ENCODE results near the gene GRWD1.
A peak's percentile ranks its signal among the peaks of the same experiment; 100 is the strongest.

GRWD1 gene

DNA sequence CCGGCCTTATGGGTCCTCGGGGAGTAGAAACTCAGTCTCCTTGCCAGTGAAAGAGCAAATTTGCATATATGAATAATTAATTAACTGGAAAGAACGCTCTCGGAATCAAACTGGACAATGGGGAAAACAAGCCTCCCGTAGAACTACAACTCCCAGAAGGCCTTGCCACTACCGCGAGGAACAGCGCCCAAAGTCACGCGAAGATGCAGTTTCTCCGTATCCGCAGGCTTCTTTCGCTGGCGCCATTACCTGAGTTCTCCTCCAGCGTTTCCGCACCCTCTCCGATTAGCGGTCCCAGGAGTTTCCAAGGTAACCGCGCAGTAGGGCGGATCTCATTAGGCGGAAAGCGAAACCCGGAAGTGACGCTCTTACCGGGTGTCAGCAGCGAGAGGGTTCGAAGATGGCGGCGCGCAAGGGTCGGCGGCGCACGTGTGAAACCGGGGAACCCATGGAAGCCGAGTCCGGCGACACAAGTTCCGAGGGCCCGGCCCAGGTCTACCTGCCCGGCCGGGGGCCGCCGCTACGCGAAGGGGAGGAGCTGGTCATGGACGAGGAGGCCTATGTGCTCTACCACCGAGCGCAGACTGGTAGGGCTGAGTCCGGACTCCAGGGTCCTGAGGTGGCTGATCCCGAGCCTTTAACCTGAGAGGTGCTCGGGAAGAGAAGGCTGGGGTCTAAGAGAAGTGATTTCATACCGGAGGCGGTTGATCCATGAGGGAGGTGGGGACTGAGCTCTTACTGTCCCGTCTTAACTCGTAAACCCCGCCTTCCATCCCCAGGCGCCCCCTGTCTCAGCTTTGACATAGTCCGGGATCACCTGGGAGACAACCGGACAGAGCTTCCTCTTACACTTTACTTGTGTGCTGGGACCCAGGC lies at the start of gene GRWD1:
TSS of gene GRWD1 (plus strand) at position 378 of the 876 bp plus-strand sequence. CDS start at position 401, 23 bp downstream.
- peak; percentile 93 for DNase-seq

GRCh38 chr19:48396016-48396823 lies 49.6 kb upstream of the GRWD1 start:
- no peak for DNase-seq

DNA sequence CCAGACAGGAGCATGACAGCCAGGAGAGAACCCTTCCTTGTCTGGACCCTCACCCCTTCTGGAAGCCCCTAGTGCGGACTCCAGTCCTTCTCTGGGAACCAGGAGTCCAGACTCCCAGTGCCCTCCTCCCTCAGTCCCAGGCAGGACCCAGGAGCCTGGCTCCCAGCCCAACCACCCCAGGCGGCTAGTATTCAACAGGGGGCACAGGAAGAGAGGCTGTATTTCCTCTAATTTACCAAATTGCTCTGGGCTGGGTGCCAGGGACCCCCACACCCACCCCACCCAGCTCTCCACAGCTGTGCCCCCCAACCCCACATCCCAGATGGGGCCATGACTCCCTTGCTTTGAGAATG lies 49.0 kb upstream of the GRWD1 start:
- no peak for DNase-seq

- no peak for DNase-seq
Observed at GRCh38 chr19:48397263-48398101, 48.3 kb upstream of the GRWD1 start.

- no peak for DNase-seq
Observed at GRCh38 chr19:48398102-48398374, 47.7 kb upstream of the GRWD1 start.

- DNase-seq = peak; percentile 93
Observed at GRCh38 chr19:48398375-48399235, 47.2 kb upstream of the GRWD1 start.

GRCh38 chr19:48400018-48400742 lies 45.6 kb upstream of the GRWD1 start:
- DNase-seq = peak; percentile 68

- no peak for DNase-seq
Observed at GRCh38 chr19:48401287-48401686, 44.5 kb upstream of the GRWD1 start.

- DNase-seq = peak; percentile 62
Observed at GRCh38 chr19:48403606-48404005, 42.2 kb upstream of the GRWD1 start.

DNA sequence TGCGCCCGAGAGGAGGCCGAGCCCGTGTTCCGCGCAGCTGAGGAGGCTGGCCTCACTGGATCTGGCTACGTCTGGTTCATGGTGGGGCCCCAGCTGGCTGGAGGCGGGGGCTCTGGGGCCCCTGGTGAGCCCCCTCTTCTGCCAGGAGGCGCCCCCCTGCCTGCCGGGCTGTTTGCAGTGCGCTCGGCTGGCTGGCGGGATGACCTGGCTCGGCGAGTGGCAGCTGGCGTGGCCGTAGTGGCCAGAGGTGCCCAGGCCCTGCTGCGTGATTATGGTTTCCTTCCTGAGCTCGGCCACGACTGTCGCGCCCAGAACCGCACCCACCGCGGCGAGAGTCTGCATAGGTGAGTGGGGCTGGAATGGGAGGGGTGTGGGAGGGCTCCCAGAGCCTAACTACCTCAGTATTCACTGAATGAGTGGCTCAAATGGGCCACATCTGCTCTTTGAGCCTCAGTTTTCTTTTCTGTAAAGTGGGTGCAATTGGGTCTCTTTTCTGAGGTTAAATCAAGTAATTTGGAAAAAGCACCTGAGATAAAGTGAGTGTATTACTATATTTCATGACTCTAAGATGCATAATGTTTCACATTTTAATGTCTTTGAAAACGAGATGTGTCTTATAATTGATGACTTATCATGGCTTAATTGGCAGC lies 40.6 kb upstream of the GRWD1 start:
- DNase-seq = no peak

GRCh38 chr19:48405850-48406249 lies 39.9 kb upstream of the GRWD1 start:
- DNase-seq = no peak

DNA sequence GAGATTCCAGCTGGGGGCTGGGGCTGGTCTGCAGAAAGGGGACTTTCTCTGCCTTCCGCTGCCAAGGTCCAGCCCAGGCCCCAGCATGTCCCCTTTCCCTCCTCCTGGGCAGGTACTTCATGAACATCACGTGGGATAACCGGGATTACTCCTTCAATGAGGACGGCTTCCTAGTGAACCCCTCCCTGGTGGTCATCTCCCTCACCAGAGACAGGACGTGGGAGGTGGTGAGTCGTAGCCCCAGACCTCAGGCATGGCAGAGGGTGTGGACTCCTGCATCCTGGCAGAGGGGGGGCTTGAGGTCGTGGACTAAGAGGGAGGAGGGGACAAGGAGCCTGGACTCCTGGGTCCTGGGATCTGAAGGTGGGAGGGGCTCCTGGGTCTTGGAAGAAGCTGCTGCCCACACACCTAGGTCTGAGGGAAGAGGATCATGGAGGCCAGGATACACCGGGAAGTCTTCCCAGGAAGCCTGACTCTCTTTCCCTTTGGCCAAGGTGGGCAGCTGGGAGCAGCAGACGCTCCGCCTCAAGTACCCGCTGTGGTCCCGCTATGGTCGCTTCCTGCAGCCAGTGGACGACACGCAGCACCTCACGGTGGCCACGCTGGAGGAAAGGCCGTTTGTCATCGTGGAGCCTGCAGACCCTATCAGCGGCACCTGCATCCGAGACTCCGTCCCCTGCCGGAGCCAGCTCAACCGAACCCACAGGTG lies 31.8 kb upstream of the GRWD1 start:
- DNase-seq = no peak

- DNase-seq = peak; percentile 88
Observed at GRCh38 chr19:48415395-48415794, 30.4 kb upstream of the GRWD1 start.

GRCh38 chr19:48415806-48416221 lies 30.0 kb upstream of the GRWD1 start:
- DNase-seq = no peak

- no peak for DNase-seq
Observed at GRCh38 chr19:48417421-48417820, 28.4 kb upstream of the GRWD1 start.

GRCh38 chr19:48418317-48419064 lies 27.3 kb upstream of the GRWD1 start:
- DNase-seq = no peak

GRCh38 chr19:48419158-48419920 lies 26.4 kb upstream of the GRWD1 start:
- DNase-seq = peak; percentile 86

GRCh38 chr19:48421548-48421947 lies 24.2 kb upstream of the GRWD1 start:
- DNase-seq = no peak

- DNase-seq = no peak
Observed at GRCh38 chr19:48424694-48425219, 21.0 kb upstream of the GRWD1 start.
